ENCODE measurements around the gene FAM24A.

- TF ChIP-seq REST (IDR thresholded peaks at IDR 0.05; ENCODE audit: insufficient replicate concordance, low read depth), result no peak
- TF ChIP-seq, protein P1, sequence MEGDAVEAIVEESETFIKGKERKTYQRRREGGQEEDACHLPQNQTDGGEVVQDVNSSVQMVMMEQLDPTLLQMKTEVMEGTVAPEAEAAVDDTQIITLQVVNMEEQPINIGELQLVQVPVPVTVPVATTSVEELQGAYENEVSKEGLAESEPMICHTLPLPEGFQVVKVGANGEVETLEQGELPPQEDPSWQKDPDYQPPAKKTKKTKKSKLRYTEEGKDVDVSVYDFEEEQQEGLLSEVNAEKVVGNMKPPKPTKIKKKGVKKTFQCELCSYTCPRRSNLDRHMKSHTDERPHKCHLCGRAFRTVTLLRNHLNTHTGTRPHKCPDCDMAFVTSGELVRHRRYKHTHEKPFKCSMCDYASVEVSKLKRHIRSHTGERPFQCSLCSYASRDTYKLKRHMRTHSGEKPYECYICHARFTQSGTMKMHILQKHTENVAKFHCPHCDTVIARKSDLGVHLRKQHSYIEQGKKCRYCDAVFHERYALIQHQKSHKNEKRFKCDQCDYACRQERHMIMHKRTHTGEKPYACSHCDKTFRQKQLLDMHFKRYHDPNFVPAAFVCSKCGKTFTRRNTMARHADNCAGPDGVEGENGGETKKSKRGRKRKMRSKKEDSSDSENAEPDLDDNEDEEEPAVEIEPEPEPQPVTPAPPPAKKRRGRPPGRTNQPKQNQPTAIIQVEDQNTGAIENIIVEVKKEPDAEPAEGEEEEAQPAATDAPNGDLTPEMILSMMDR (IDR thresholded peaks at IDR 0.05; ENCODE audit: insufficient read depth, low read length), result no peak
Observed at GRCh38 chr10:122954731-122955050, 44.3 kb downstream of the FAM24A start.

All from HL-60 (cell line).